Osteocyte (in vitro differentiated cells): ENCODE data around the gene CDH5. TPM values are rescaled to one million over a fixed set of nuclear protein-coding genes. Genes with fewer than 3 reads are reported as not detected.

Experiments
- DNase-seq: peaks from one replicate; pipeline ENCODE4 v3.0.0; 2021; ENCODE audit warnings: mixed read lengths; ENCODE audit not compliant: unreplicated experiment; ENCODE audit errors: extremely low spot score
- H3K27ac Mint-ChIP-seq: one replicate; pipeline ENCODE4 v1.8.0; 2021; ENCODE audit warnings: mild to moderate bottlenecking, mixed read lengths; ENCODE audit not compliant: unreplicated experiment
- H3K27me3 Mint-ChIP-seq: one replicate; pipeline ENCODE4 v1.8.0; 2021; ENCODE audit warnings: mixed read lengths; ENCODE audit not compliant: unreplicated experiment
- H3K36me3 Mint-ChIP-seq: one replicate; pipeline ENCODE4 v1.8.0; 2021; ENCODE audit warnings: mixed read lengths; ENCODE audit not compliant: unreplicated experiment
- H3K4me1 Mint-ChIP-seq: one replicate; pipeline ENCODE4 v1.8.0; 2021; ENCODE audit warnings: mixed read lengths; ENCODE audit not compliant: unreplicated experiment
- H3K4me3 Mint-ChIP-seq: one replicate; pipeline ENCODE4 v1.8.0; 2021; ENCODE audit warnings: mild to moderate bottlenecking, moderate library complexity, mixed read lengths; ENCODE audit not compliant: unreplicated experiment
- H3K9me3 Mint-ChIP-seq: one replicate; pipeline ENCODE4 v1.8.0; 2021; ENCODE audit warnings: mixed read lengths; ENCODE audit not compliant: unreplicated experiment
- CTCF ChIP-seq: fragments of 200-600 bp; sonication (generic); IDR thresholded peaks from 2 replicates; pipeline ENCODE4 v1.5.0; 2021; ENCODE audit warnings: antibody characterized with exemption, mild to moderate bottlenecking, moderate library complexity
- total RNA-seq: library from RNA; stranded (reverse); gene quantifications from 2 replicates; pipeline ENCODE4 v1.2.1, GENCODE V29; 2021

Gene CDH5
- total RNA-seq, 1 donor from 2014 or later, result not detected

GRCh38 chr16:66403531-66404145, 37.1 kb downstream of the CDH5 start:
- peaks cover 18% of the 10 kb centered on the region for H3K27me3 Mint-ChIP-seq
- no peaks in the 10 kb centered on the region for H3K36me3 Mint-ChIP-seq
- H3K9me3 Mint-ChIP-seq, result peaks cover 6% of the 10 kb centered on the region
- no peak for TF ChIP-seq CTCF
- H3K4me3 Mint-ChIP-seq, result no peak overlapping the region
- DNase-seq, result peak; percentile 67
- H3K27ac Mint-ChIP-seq, result no peak overlapping the region
- H3K4me1 Mint-ChIP-seq, result peaks cover 22% of the 10 kb centered on the region

GRCh38 chr16:66405057-66405783, 38.7 kb downstream of the CDH5 start:
- no peak overlapping the region for H3K27ac Mint-ChIP-seq
- peak; percentile 7 for DNase-seq
- TF ChIP-seq CTCF, result no peak
- H3K9me3 Mint-ChIP-seq, result peaks cover 6% of the 10 kb centered on the region
- H3K36me3 Mint-ChIP-seq, result no peaks in the 10 kb centered on the region
- peaks cover 18% of the 10 kb centered on the region for H3K27me3 Mint-ChIP-seq
- no peak overlapping the region for H3K4me3 Mint-ChIP-seq
- H3K4me1 Mint-ChIP-seq, result peaks cover 31% of the 10 kb centered on the region

GRCh38 chr16:66406534-66407221, 40.2 kb downstream of the CDH5 start:
- TF ChIP-seq CTCF, result peak; percentile 89
- H3K4me3 Mint-ChIP-seq, result peak overlapping the region; percentile 77
- no peaks in the 10 kb centered on the region for H3K36me3 Mint-ChIP-seq
- H3K27ac Mint-ChIP-seq, result peak overlapping the region; percentile 56
- peaks cover 26% of the 10 kb centered on the region for H3K4me1 Mint-ChIP-seq
- DNase-seq, result peak; percentile 94
- H3K27me3 Mint-ChIP-seq, result peaks cover 18% of the 10 kb centered on the region
- peaks cover 12% of the 10 kb centered on the region for H3K9me3 Mint-ChIP-seq

- Mint-ChIP-seq H3K27ac (peak overlapping the region; percentile 92), H3K4me1 (peaks cover 26% of the 10 kb centered on the region), H3K36me3 (no peaks in the 10 kb centered on the region), H3K4me3 (peak overlapping the region; percentile 49), H3K9me3 (peaks cover 12% of the 10 kb centered on the region), H3K27me3 (peaks cover 18% of the 10 kb centered on the region)
- no peak for TF ChIP-seq CTCF
- DNase-seq, result peak; percentile 54
Observed at GRCh38 chr16:66408163-66409048, 41.9 kb downstream of the CDH5 start.
